Ishikawa (cell line): ENCODE measurements around the gene RASSF4.

Source experiments
- CEBPB ChIP-seq: IDR thresholded peaks from 2 replicates; pipeline ENCODE4 v1.6.1; 2012
- CREB1 ChIP-seq: IDR thresholded peaks from 2 replicates; pipeline ENCODE4 v1.6.1; 2012; ENCODE audit warnings: low read depth
- EGR1 ChIP-seq: IDR thresholded peaks from 2 replicates; pipeline ENCODE4 v1.6.1; 2012
- EP300 ChIP-seq: IDR thresholded peaks from 2 replicates; pipeline ENCODE4 v1.6.1; 2012; ENCODE audit warnings: borderline replicate concordance
- FOXM1 ChIP-seq: IDR thresholded peaks from 2 replicates; pipeline ENCODE4 v1.6.1; 2012; ENCODE audit warnings: low read depth, borderline replicate concordance
- MAX ChIP-seq: IDR thresholded peaks from 2 replicates; pipeline ENCODE4 v1.6.1; 2012
- NFIC ChIP-seq: IDR thresholded peaks from 2 replicates; pipeline ENCODE4 v1.6.1; 2012
- RAD21 ChIP-seq: IDR thresholded peaks from 2 replicates; pipeline ENCODE4 v1.6.1; 2012; ENCODE audit warnings: low read depth
- REST ChIP-seq: IDR thresholded peaks from 2 replicates; pipeline ENCODE4 v1.6.1; 2012; ENCODE audit warnings: low read depth, mild to moderate bottlenecking
- TAF1 ChIP-seq: IDR thresholded peaks from 2 replicates; pipeline ENCODE4 v1.6.1; 2012; ENCODE audit warnings: low read depth, mild to moderate bottlenecking
- TCF12 ChIP-seq: IDR thresholded peaks from 2 replicates; pipeline ENCODE4 v1.6.1; 2012; ENCODE audit warnings: low read depth
- TEAD4 ChIP-seq: IDR thresholded peaks from 2 replicates; pipeline ENCODE4 v1.6.1; 2012
- USF1 ChIP-seq: IDR thresholded peaks from 2 replicates; pipeline ENCODE4 v1.6.1; 2012
- YY1 ChIP-seq: IDR thresholded peaks from 2 replicates; pipeline ENCODE4 v1.6.1; 2012; ENCODE audit warnings: low read depth
- ZBTB7A ChIP-seq: IDR thresholded peaks from 2 replicates; pipeline ENCODE4 v1.6.1; 2012; ENCODE audit warnings: low read depth

Gene RASSF4

DNA sequence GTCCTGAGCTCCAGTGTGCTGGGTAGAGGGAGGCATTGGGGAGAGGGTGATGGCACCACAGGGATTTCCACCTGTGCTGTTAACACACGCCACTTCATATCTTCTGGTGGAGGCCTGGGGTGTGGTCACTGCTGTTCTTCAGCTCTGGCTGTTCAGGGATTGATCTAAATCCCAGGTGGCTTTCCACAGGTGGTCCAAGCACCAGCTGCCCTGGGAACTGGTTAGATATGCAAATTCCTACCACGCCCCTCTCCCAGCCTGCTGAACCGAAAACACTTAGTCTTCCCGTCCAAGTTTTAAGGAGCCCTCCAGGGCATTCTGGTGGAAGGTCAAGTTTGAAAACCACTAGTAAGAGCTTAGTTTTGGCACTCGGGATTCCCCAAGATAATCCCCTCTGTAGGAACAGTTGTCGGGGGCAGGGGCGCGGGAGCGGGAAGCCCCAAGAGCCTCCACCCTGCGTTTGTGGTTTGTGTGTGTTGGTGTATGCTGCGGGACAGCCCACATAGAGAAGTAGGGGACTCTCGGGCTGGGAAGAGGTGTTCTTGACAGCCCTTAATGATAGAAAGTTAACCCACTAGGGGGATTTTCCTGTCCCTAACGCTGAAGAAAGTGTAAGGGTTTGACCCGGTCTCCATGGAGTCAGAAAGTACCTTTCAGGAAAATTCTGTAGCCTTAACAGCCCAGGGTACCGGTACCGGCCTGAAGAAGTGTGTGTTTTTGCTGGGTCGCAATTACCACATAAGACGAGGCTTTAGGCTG lies 13.9 kb downstream of the RASSF4 start:
- TF ChIP-seq NFIC (no peak), ZBTB7A (no peak), CEBPB (no peak), TAF1 (no peak), MAX (no peak)

DNA sequence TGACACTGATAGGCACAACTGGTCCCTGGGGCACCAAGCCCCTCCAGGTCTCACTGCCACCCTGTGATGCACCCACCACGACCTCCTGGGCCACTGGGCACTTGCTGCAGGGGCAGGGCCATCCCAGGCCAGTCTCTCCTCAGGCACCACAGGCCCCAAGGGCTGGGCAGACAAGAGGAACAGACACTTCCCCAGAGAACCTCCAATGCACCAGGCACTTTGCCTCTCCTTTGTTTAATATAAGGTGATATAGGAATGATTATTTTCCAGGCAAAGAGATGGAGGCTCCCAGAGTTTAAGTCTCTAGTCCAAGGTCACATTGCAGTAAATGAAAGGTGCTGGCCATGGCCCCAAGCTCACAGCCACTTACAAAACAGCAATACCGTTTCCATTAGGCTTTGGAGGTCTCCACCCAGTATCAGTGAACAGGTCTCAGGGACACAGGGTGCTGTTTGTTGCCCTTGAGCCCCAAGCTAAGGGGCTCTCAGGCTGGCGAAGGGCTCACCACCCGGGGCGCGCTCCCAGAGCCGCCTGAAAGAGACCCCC lies 14.6 kb downstream of the RASSF4 start:
- no peak for TF ChIP-seq ZBTB7A
- no peak for TF ChIP-seq YY1
- TF ChIP-seq TCF12, result no peak
- TF ChIP-seq CREB1, result no peak
- no peak for TF ChIP-seq FOXM1
- no peak for TF ChIP-seq RAD21
- no peak for TF ChIP-seq EP300
- no peak for TF ChIP-seq EGR1
- TF ChIP-seq TAF1, result no peak
- no peak for TF ChIP-seq NFIC
- no peak for TF ChIP-seq CEBPB
- TF ChIP-seq USF1, result no peak
- TF ChIP-seq TEAD4, result no peak
- TF ChIP-seq MAX, result no peak
- no peak for TF ChIP-seq REST

DNA sequence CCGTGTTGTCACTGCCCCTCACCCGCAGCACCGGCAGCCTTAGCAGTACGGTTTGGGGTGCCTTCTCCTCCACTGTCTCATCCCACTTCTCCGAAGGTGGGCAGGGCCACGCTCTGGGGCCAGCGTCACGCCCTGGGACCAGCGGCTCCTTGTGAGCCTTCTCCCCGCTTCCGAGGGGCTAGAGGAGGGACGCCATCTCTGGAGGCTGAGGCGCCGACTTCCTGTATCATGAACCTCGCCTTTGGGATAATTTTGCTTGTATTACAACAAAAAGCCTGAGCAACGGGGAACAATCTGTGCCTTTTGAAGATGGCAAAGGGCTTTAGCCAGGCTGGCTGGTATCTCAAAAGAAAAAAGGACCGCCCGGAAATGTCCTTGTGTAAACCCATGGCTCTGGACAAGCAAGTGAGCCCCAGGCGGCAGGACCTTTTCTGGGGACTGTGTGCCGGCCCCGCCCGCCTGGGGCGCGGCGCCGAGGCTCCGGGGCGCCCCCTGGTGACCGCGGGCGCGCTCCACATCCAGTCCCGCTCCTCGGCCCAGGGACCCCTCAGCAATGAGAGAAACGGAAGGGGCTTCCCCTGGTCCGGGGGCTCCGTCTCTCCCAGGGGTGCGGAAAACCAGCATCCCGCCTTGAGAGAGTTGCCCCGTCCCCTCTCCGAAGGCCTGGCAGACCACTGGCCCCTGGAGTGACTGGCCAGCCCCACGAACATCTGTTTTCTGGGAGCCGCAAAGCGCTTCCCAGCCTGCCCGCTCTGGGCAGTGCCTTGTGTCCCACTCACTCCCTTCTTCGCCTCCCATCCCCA lies 15.2 kb downstream of the RASSF4 start:
- TF ChIP-seq TCF12, result 0 out of 2 replicates have a peak, but pooled peaks have one; percentile 5
- peak; percentile 51; the same call in 1 of the 2 replicates for TF ChIP-seq RAD21
- no peak for TF ChIP-seq REST
- no peak for TF ChIP-seq ZBTB7A
- no peak for TF ChIP-seq TAF1
- no peak for TF ChIP-seq FOXM1
- no peak for TF ChIP-seq EGR1
- TF ChIP-seq TEAD4, result no peak
- TF ChIP-seq YY1, result no peak
- no peak for TF ChIP-seq CREB1

- TF ChIP-seq USF1 (no peak), MAX (no peak), REST (no peak), TCF12 (no peak), CEBPB (no peak), TEAD4 (peak; percentile 36; the same call in 1 of the 2 replicates), RAD21 (peak; percentile 24; the same call in 1 of the 2 replicates), NFIC (peak; percentile 84), EGR1 (no peak), ZBTB7A (no peak), TAF1 (no peak), EP300 (0 out of 2 replicates have a peak, but pooled peaks have one; percentile 18)
These were observed 16.1 kb downstream of the RASSF4 start for GRCh38 chr10:44975431-44976331.
